Endodermal cell (in vitro differentiated cells): ENCODE measurements around the gene CHN2. TPM values are rescaled to one million over a fixed set of nuclear protein-coding genes. Genes with fewer than 3 reads are reported as not detected.

Experiments used
- DNase-seq: peaks from one replicate; pipeline ENCODE4 v3.0.0-alpha.2; 2017
- H3K27ac ChIP-seq: 2 replicates; pipeline ENCODE4 v1.5.1; 2013; ENCODE audit warnings: mild to moderate bottlenecking, low read depth, low read length, moderate library complexity
- H3K27me3 ChIP-seq: 2 replicates; pipeline ENCODE4 v1.6.1; 2013; ENCODE audit warnings: mild to moderate bottlenecking, low read length, moderate library complexity; ENCODE audit not compliant: insufficient read depth, control insufficient read depth, poor library complexity, severe bottlenecking
- H3K36me3 ChIP-seq: 2 replicates; pipeline ENCODE4 v1.7.0; 2013; ENCODE audit warnings: mild to moderate bottlenecking, low read length, moderate library complexity; ENCODE audit not compliant: control insufficient read depth, insufficient read depth
- H3K4me1 ChIP-seq: one replicate; pipeline ENCODE4 v1.7.0; 2013; ENCODE audit warnings: low read length; ENCODE audit not compliant: control insufficient read depth, insufficient read depth
- H3K4me3 ChIP-seq: 2 replicates; pipeline ENCODE4 v1.5.1; 2013; ENCODE audit warnings: mild to moderate bottlenecking, low read length, moderate library complexity
- H3K9ac ChIP-seq: 2 replicates; pipeline ENCODE4 v1.6.1; 2013; ENCODE audit warnings: mild to moderate bottlenecking, low read length, moderate library complexity; ENCODE audit not compliant: poor library complexity, severe bottlenecking; ENCODE audit errors: extremely low read depth
- H3K9me3 ChIP-seq: 2 replicates; pipeline ENCODE4 v1.6.1; 2013; ENCODE audit warnings: mild to moderate bottlenecking, low read length, moderate library complexity; ENCODE audit not compliant: control insufficient read depth
- H3K27ac Mint-ChIP-seq: 2 replicates; pipeline ENCODE4 v1.8.0; 2020; ENCODE audit warnings: mixed read lengths
- H3K27me3 Mint-ChIP-seq: 2 replicates; pipeline ENCODE4 v1.8.0; 2021; ENCODE audit warnings: mild to moderate bottlenecking, mixed read lengths; ENCODE audit not compliant: insufficient read depth
- H3K36me3 Mint-ChIP-seq: 2 replicates; pipeline ENCODE4 v1.8.0; 2020; ENCODE audit warnings: low read depth, mixed read lengths
- H3K4me1 Mint-ChIP-seq: 2 replicates; pipeline ENCODE4 v1.8.0; 2020; ENCODE audit warnings: mixed read lengths
- H3K4me3 Mint-ChIP-seq: 2 replicates; pipeline ENCODE4 v1.8.0; 2020; ENCODE audit warnings: mild to moderate bottlenecking, moderate library complexity, mixed read lengths
- H3K9me3 Mint-ChIP-seq: 2 replicates; pipeline ENCODE4 v1.8.0; 2020; ENCODE audit warnings: mild to moderate bottlenecking, mixed read lengths
- CTCF ChIP-seq: fragments of 200-600 bp; sonication (generic); conservative IDR thresholded peaks from 2 replicates; pipeline ENCODE4 v1.5.0; 2021; ENCODE audit warnings: antibody characterized with exemption, mild to moderate bottlenecking
- WGBS, 2 experiments: methylation state at CpG; one replicate each; pipeline versions ENCODE4 v1.1.5 to v1.1.7; 2013; ENCODE audit warnings: missing lambda C conversion rate in 2 of 2, mixed read lengths in 1 of 2; ENCODE audit not compliant: insufficient coverage in 1 of 2, insufficient read length in 1 of 2; 5-methylcytosine and 5-hydroxymethylcytosine counted together
- total RNA-seq, 2 donors: library from RNA; stranded (reverse); fragmentation: NEBNext Ultra II Directional in 1 of 2; extraction: Animal tissue kit (Norgen Biotek cat#: 25700) in 1 of 2; gene quantifications; 2 replicates in 1 of 2; 3 replicates in 1 of 2; pipeline ENCODE4 v1.2.1, GENCODE V29; 2021

The CHN2 gene
- total RNA-seq, 2 donors from 2014 or later = 14.0 to 14.1 TPM

- Histone ChIP-seq H3K4me1 (no peaks in the 10 kb centered on the region), H3K27me3 (no peaks in the 10 kb centered on the region), H3K27ac (no peak overlapping the region), H3K36me3 (no peaks in the 10 kb centered on the region), H3K9ac (no peak overlapping the region), H3K9me3 (peaks cover 13% of the 10 kb centered on the region), H3K4me3 (no peak overlapping the region)
- Mint-ChIP-seq H3K36me3 (no peaks in the 10 kb centered on the region), H3K27me3 (peaks cover 3% of the 10 kb centered on the region), H3K9me3 (peaks cover 7% of the 10 kb centered on the region), H3K4me3 (no peak overlapping the region), H3K27ac (no peak overlapping the region), H3K4me1 (no peaks in the 10 kb centered on the region)
- DNase-seq = no peak
- 80 to 86% methylated on average over 1 of the region's 1 CpG for WGBS, 2 experiments
- no peak for TF ChIP-seq CTCF
Observed at GRCh38 chr7:29391262-29391661, 196.7 kb downstream of the CHN2 start.

GRCh38 chr7:29394321-29394720 is 199.7 kb downstream of the CHN2 start:
- no peak overlapping the region for H3K4me3 ChIP-seq

GRCh38 chr7:29396563-29396962 is 202.0 kb downstream of the CHN2 start:
- H3K4me1 ChIP-seq = peaks cover under 1% of the 10 kb centered on the region
- TF ChIP-seq CTCF = no peak
- Mint-ChIP-seq H3K27ac (no peak overlapping the region), H3K9me3 (no peaks in the 10 kb centered on the region), H3K27me3 (no peaks in the 10 kb centered on the region), H3K4me3 (no peak overlapping the region), H3K4me1 (no peaks in the 10 kb centered on the region), H3K36me3 (peaks cover 21% of the 10 kb centered on the region)
- no peaks in the 10 kb centered on the region for H3K9me3 ChIP-seq
- WGBS, 2 experiments = 95 to 97% methylated on average over 4 to 5 of the region's 7 CpGs
- H3K36me3 ChIP-seq = no peaks in the 10 kb centered on the region
- no peak overlapping the region for H3K27ac ChIP-seq
- no peak overlapping the region for H3K4me3 ChIP-seq
- no peak for DNase-seq
- no peaks in the 10 kb centered on the region for H3K27me3 ChIP-seq
- no peak overlapping the region for H3K9ac ChIP-seq

More at GRCh38 chr7:29394321-29394720, 199.7 kb downstream of the CHN2 start:
- Histone ChIP-seq H3K9ac (no peak overlapping the region), H3K4me1 (no peaks in the 10 kb centered on the region), H3K27me3 (no peaks in the 10 kb centered on the region), H3K9me3 (no peaks in the 10 kb centered on the region), H3K27ac (no peak overlapping the region), H3K36me3 (no peaks in the 10 kb centered on the region)
- Mint-ChIP-seq H3K9me3 (no peaks in the 10 kb centered on the region), H3K36me3 (peaks cover 6% of the 10 kb centered on the region), H3K27me3 (peaks cover 3% of the 10 kb centered on the region), H3K27ac (no peak overlapping the region), H3K4me1 (no peaks in the 10 kb centered on the region), H3K4me3 (no peak overlapping the region)
- no peak for TF ChIP-seq CTCF
- no peak for DNase-seq
- whole genome bisulfite sequencing, 2 experiments = 50 to 79% methylated on average over 2 to 7 of the region's 7 CpGs
